Aorta (tissue), 5 donors: ENCODE results near the gene TEDC1. TPM values are rescaled to one million over a fixed set of nuclear protein-coding genes. Genes with fewer than 3 reads are reported as not detected.

ENCODE experiments used
- ATAC-seq: fragments of 200-7000 bp; cut with Tn5 transposase; one replicate; pipeline ENCODE4 v1.9.1; 2022; ENCODE audit warnings: moderate library complexity; ENCODE audit not compliant: low FRiP score
- DNase-seq, 2 donors: peaks; one replicate each; pipeline ENCODE4 v3.0.0-alpha.2; 2020
- H3K27ac ChIP-seq, 2 donors: one replicate each; pipeline ENCODE4 v1.5.1; 2013; ENCODE audit warnings: low read length in 2 of 2, mild to moderate bottlenecking in 2 of 2, moderate library complexity in 2 of 2, control low read depth in 1 of 2, inconsistent platforms in 1 of 2, low read depth in 1 of 2
- H3K27me3 ChIP-seq, 2 donors: one replicate each; pipeline ENCODE4 v1.6.1; 2013; ENCODE audit warnings: control low read depth in 1 of 2, low read length in 1 of 2, mild to moderate bottlenecking in 1 of 2, moderate library complexity in 1 of 2; ENCODE audit not compliant: insufficient read depth in 2 of 2, control insufficient read depth in 1 of 2
- H3K36me3 ChIP-seq, 2 donors: one replicate each; pipeline ENCODE4 v1.6.1; 2013; ENCODE audit warnings: control low read depth in 1 of 2, low read length in 1 of 2, mild to moderate bottlenecking in 1 of 2; ENCODE audit not compliant: insufficient read depth in 2 of 2, control insufficient read depth in 1 of 2
- H3K4me1 ChIP-seq, 2 donors: one replicate each; pipeline ENCODE4 v1.6.1; 2013; ENCODE audit warnings: low read length in 2 of 2, control low read depth in 1 of 2, mild to moderate bottlenecking in 1 of 2, moderate library complexity in 1 of 2; ENCODE audit not compliant: insufficient read depth in 2 of 2, control insufficient read depth in 1 of 2
- H3K4me3 ChIP-seq, 2 donors: one replicate each; pipeline ENCODE4 v1.5.1; 2013; ENCODE audit warnings: low read length in 2 of 2, control low read depth in 1 of 2, mild to moderate bottlenecking in 1 of 2
- H3K9me3 ChIP-seq: one replicate; pipeline ENCODE4 v1.6.1; 2013; ENCODE audit warnings: mild to moderate bottlenecking, low read length; ENCODE audit not compliant: control insufficient read depth
- WGBS, 2 donors: extraction: QIAGEN DNeasy Blood & Tissue Kit; methylation state at CpG; one replicate each; pipeline ENCODE4 v1.1.7; 2013; 5-methylcytosine and 5-hydroxymethylcytosine counted together
- intact Hi-C, 2 donors: fragments of 100-400 bp; cut with DNase I; formaldehyde crosslinking; loops; one replicate each; pipeline versions ENCODE4 v1.14.2 to v1.15.0; 2022
- polyA plus RNA-seq, 2 donors: library from polyadenylated mRNA; stranded (reverse); fragments of 200-250 nt; gene quantifications; one replicate each; pipeline ENCODE4 v1.2.3, GENCODE V29; 2013
- total RNA-seq, 2 donors: library from RNA; stranded (reverse); fragmentation: NEBNext Ultra II Directional; extraction: Animal tissue kit (Norgen Biotek cat#: 25700); gene quantifications; one replicate each; pipeline ENCODE4 v1.2.1, GENCODE V29; 2021
- donor health status: healthy with polysubstance abuse.
- donor health status: Bipolar disorder and iron deficiency.
- donor health status: DM: no; HTN: no; CAD: no.
- donor health status: DM: no; HTN: no; CAD: no.
- donor health status: DM: yes; HTN: yes; CAD: no.

The TEDC1 gene
- total and polyA plus RNA-seq, 4 donors: 8.6 to 33.8 (median 20.1) TPM

DNA sequence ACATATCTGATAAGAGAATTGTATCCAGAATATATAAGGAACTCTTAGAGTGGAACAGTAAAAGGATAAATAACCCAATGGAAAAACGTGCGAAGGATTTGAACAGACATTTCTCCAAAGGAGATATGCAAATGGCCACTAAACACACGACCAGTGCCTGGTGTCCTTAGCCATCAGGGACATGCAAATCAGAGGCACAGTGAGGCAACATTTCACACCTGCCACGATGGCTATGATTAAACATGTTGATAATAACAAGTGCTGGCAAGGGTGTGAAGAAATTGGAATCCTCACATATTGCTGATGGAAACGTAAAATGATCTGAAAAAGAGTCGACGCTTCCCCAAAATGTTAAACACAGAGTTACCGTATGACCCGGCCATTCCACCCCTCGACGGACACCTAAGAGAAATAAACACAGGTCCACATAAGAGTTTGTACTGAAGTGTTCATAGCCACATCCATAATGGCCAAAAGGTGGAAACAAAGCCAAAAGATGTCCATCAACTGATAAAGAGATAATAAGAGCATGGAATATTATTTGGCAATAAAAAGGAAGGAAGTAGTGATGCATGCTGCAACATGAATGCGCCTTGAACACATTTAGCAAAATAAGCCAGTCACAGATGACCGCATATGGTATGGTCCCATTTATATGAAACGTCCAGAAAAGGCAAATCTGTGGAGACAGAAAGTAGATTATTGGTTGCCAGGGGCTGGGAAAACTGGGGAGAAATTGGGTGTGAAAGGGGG is 29.1 kb downstream of the TEDC1 start:
- no peaks in the 10 kb centered on the region for H3K36me3 ChIP-seq
- WGBS, 2 donors: 66 to 68% methylated on average over 14 of the region's 14 CpGs
- no peak overlapping the region for H3K4me3 ChIP-seq
- H3K27me3 ChIP-seq: no peaks in the 10 kb centered on the region
- no peaks in the 10 kb centered on the region for H3K4me1 ChIP-seq
- no peak overlapping the region for H3K27ac ChIP-seq
- intact Hi-C loops: loop anchor here in 1 of 2 donors (10.0 kb wide), 1 partner anchor 315 kb away; no protein-coding TSS in a partner anchor
- H3K9me3 ChIP-seq: no peaks in the 10 kb centered on the region
- no peak for DNase-seq
- ATAC-seq: no peak

DNA sequence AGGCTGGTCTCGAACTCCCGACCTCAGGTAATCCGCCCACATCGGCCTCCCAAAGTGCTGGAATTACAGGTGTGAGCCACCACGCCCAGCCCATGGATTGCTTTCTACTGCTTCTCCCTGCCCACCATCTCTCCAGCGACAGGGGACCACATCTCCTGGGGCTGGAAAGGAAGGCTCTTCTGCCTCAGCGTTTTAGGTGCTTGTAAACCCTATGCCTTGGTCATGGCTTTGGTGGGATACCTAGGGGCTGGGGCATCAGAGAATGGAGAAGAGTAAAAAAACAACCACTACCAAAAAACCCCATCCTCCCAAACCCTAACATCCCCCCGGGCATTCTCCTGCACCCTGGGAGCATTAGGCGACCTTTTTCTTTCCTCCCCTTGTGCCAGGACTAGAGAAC is 34.3 kb downstream of the TEDC1 start:
- WGBS, 2 donors: 86 to 90% methylated on average over 9 of the region's 9 CpGs
- H3K36me3 ChIP-seq: no peaks in the 10 kb centered on the region
- ATAC-seq (no peak), DNase-seq (peak in 1 of 2 donors; percentile 30)
- intact Hi-C loops: loop anchor here (5.0 to 10.0 kb wide), 4 partner anchors 33 to 321 kb away; partner anchors contain the start of gene TEDC1 (in 1 of the 2)
- no peaks in the 10 kb centered on the region for H3K27me3 ChIP-seq
- no peak overlapping the region for H3K4me3 ChIP-seq
- H3K9me3 ChIP-seq: no peaks in the 10 kb centered on the region
- H3K27ac ChIP-seq: no peak overlapping the region
- H3K4me1 ChIP-seq: no peaks in the 10 kb centered on the region

DNA sequence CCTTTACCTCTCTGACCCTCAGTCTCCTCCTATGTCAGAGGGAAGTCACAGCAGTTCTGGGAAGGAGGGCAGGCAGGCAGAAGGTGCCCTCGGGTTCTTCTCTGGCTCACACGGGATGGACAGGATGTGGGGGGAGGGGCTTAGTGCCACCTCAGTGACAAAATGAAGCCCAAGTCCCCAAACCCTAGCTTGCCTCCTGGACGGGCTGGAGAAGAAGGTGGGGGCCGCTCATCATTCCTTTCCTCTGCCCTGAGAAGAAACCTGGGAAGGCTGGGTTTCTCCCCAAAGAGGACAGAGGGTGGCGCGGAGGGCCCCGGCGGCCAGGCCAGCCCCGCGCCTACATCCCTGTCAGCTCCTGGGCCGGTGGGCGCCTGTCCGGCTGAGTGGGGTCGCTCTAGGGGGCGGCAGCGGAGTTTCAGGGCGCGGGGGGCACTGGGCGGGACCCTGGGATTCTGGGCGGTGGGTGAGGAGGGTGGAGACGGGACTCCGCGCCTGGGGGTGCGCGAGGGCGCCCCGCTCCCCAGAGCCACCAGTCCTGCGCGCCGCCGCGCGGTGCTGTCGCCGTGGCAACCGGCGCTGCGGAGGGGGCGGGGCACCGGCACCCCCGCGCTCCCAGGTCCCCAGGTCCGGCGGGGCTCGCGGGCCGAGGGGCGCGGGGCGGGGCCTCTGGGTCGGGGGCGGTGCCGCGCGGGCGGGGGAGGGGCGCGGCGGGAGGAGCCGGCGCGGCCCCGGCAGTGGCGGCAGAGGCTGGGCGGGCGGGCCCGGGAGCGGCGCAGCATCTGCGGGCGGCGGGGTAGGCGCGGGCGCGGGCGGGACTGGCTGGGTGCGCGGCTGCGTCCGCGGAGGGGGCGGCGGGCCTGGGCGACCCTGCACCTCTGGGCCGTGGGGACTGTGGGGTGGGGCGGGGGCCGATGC is 35.1 kb downstream of the TEDC1 start, which contains the start of gene TMEM121:
Gene TMEM121 (plus strand): TSS at position 723 of the 915 bp plus-strand sequence. CDS start 2,252 bp downstream, outside the sequence.
- intact Hi-C loops: loop anchor here (5.0 to 10.0 kb wide), 4 partner anchors 34 to 321 kb away; partner anchors contain the start of gene TEDC1 (in 1 of the 2)
- WGBS, 2 donors: 0 to 1% methylated on average over 59 to 88 of the region's 88 CpGs
- H3K27ac ChIP-seq: no peak within 1 kb of the TSS
- peak within 1 kb of the TSS; percentile 38 to 45 for H3K4me3 ChIP-seq
- no peaks in the 10 kb centered on the region for H3K27me3 ChIP-seq
- ATAC-seq (peak; percentile 23), DNase-seq (peak in 1 of 2 donors; percentile 80)
- no peaks in the 10 kb centered on the region for H3K4me1 ChIP-seq
- no peaks in the 10 kb centered on the region for H3K9me3 ChIP-seq
- no peaks in the 10 kb centered on the region for H3K36me3 ChIP-seq

DNA sequence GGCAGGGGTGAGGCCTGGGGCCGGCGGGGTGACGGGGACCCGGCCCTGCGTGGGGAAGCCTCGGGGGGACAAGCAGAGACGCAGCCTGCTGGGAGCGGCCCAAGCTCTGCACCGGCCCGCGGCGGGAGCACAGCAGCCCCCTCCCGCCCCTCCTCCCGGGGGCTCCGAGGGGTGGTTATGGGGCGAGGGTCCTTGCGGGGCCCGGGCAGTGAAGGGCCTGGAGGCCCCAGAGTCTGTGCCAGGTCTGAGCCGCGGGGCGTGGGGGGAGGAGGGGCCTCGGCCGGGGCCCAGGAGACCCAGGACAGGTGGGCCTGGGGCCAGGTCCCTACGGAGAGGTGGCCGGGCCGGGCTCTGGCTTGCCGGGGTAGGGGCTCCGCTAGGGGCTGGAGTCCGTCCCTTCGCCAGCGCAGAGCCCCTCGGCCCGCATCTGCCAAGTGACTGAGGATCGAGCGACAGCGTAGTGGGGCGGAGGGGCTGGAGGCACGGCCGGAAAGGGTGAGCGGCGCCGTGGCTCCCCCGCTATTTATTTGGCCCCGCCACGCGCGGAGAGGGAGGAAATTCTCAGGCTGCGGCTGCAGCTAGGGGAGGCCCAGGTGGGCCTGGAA is 35.8 kb downstream of the TEDC1 start:
- intact Hi-C loops: loop anchor here (5.0 to 10.0 kb wide), 4 partner anchors 35 to 322 kb away; partner anchors contain the start of gene TEDC1 (in 1 of the 2)
- Histone ChIP-seq H3K9me3 (no peaks in the 10 kb centered on the region), H3K27ac (no peak overlapping the region), H3K36me3 (no peaks in the 10 kb centered on the region), H3K4me1 (no peaks in the 10 kb centered on the region), H3K4me3 (peak overlapping the region; percentile 38 to 45), H3K27me3 (no peaks in the 10 kb centered on the region)
- ATAC-seq (no peak), DNase-seq (peak in 1 of 2 donors; percentile 76)
- WGBS, 2 donors: 0 to 1% methylated on average over 14 to 48 of the region's 48 CpGs

DNA sequence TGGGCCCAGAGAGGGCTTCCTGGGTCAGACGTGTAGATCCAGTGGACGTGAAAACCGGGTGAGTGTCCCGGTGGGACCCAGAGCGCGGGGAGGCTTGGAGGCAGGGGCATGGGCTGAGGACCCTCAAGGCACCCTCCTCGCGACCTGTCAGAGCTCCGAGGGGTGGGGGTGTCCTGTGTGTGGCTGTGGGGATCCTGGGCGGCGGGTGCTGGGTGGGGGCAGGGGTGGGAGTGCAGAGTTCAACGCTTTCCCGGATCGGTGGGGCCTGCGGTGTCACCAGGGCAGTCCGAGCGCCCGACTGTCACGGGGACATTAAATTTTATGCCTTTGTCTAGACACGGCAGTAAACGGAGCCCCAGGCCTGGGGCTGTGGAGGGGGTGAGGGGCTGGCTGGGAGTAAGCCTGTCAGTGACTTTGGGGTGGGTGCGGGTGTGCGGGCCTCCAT is 36.4 kb downstream of the TEDC1 start:
- WGBS, 2 donors: 12 to 14% methylated on average over 23 of the region's 23 CpGs
- Histone ChIP-seq H3K4me3 (peak overlapping the region in 1 of 2 donors; percentile 38), H3K9me3 (no peaks in the 10 kb centered on the region), H3K4me1 (no peaks in the 10 kb centered on the region), H3K27ac (no peak overlapping the region), H3K27me3 (no peaks in the 10 kb centered on the region), H3K36me3 (no peaks in the 10 kb centered on the region)
- DNase-seq: no peak
- intact Hi-C loops: loop anchor here (5.0 to 10.0 kb wide), 4 partner anchors 35 to 323 kb away; partner anchors contain the start of gene TEDC1 (in 1 of the 2)
- no peak for ATAC-seq

DNA sequence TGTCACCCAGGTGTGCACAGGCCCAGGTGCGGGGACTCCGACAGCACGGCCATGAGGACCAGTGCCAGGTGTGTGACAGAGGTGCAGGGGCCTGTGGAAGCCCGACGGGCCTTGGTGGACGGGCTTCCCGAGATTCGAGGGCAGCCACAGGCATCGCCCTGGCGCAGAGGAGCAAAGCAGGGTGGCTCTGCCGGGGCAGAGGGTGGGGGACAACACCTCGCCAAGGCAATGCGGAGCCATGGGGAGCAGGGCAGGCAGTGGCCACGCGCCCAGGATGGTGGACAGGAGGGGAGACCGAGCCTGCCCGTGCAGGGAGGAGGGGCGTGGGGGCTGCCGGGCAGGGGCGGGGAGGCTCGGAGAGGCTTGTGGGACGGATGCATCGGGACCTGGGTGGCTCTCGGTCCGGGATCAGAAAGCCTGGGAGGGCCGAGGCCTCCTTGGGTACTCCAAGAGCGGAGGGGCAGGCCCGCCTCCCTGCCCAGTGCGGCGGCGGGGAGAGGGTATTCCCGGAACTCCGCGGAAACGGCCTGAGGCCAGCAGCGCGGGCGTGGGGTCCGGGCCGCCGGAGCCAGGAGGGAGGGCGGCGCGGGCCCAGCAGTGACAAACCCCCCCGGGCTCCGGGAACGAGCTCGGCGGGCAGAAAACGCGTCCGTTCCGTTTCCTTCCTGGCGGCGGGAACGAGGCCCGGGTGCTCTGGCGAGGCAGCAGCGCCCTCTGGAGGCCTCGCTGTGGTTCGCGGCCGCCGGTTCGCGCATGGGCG is 37.0 kb downstream of the TEDC1 start:
- H3K4me1 ChIP-seq: no peaks in the 10 kb centered on the region
- ATAC-seq (peak; percentile 89), DNase-seq (peak; percentile 87 to 94)
- H3K9me3 ChIP-seq: no peaks in the 10 kb centered on the region
- 3% methylated on average over 58 to 67 of the region's 67 CpGs for WGBS, 2 donors
- H3K27ac ChIP-seq: no peak overlapping the region
- peak overlapping the region; percentile 11 to 49 for H3K4me3 ChIP-seq
- no peaks in the 10 kb centered on the region for H3K36me3 ChIP-seq
- no peaks in the 10 kb centered on the region for H3K27me3 ChIP-seq
- intact Hi-C loops: loop anchor here (1.0 to 10.0 kb wide), 5 partner anchors 36 to 323 kb away; partner anchors contain the start of gene TEDC1 (in 1 of the 2)

DNA sequence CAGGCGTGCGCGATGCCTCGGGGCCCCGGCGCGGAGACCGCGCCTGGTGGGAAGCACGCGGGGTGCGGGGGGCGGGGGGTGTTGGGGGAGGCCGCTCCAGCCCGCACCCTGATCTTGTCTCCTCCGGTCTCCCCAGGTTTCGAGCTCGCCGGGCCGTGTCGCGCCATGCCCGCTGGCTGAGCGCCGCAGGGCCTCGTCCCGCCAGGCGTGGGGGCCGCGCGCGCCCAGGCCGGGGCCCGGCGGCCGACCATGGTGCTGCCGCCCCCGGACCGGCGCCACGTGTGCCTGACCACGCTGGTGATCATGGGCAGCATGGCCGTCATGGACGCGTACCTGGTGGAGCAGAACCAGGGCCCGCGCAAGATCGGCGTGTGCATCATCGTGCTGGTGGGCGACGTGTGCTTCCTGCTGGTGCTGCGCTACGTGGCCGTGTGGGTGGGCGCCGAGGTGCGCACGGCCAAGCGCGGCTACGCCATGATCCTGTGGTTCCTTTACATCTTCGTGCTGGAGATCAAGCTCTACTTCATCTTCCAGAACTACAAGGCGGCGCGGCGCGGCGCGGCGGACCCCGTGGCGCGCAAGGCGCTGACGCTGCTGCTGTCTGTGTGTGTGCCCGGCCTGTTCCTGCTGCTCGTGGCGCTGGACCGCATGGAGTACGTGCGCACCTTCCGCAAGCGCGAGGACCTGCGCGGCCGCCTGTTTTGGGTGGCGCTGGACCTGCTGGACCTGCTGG is 37.7 kb downstream of the TEDC1 start:
- WGBS, 2 donors: 25 to 28% methylated on average over 71 to 89 of the region's 89 CpGs
- Histone ChIP-seq H3K36me3 (no peaks in the 10 kb centered on the region), H3K27ac (no peak overlapping the region), H3K4me3 (no peak overlapping the region), H3K4me1 (no peaks in the 10 kb centered on the region), H3K27me3 (no peaks in the 10 kb centered on the region), H3K9me3 (no peaks in the 10 kb centered on the region)
- ATAC-seq (no peak), DNase-seq (no peak)
- intact Hi-C loops: loop anchor here (1.0 to 10.0 kb wide), 5 partner anchors 36 to 324 kb away; partner anchors contain the start of gene TEDC1 (in 1 of the 2)
